ENCODE results near the gene ACAP1.

The ACAP1 gene

GRCh38 chr17:7293159-7293558, 43.2 kb upstream of the ACAP1 start:
- Histone ChIP-seq H2AFZ (ENCODE audit: low read length) (no peak overlapping the region), H3K4me2 (ENCODE audit: low read length) (no peak overlapping the region), H3K36me3 (ENCODE audit: insufficient read depth, low read length) (no peaks in the 10 kb centered on the region), H3K27ac (ENCODE audit: low read depth, low read length, poor library complexity, severe bottlenecking) (no peak overlapping the region), H3K9me2 (ENCODE audit: low read depth, low read length) (no peaks in the 10 kb centered on the region), H4K20me1 (ENCODE audit: insufficient read depth, low read length) (no peaks in the 10 kb centered on the region), H3K9ac (ENCODE audit: low read length) (no peak overlapping the region), H3K4me3 (ENCODE audit: low read depth, low read length, poor library complexity, severe bottlenecking) (no peak overlapping the region), H3K27me3 (ENCODE audit: insufficient read depth, low read length) (peaks cover 2% of the 10 kb centered on the region), H3F3A (ENCODE audit: insufficient read depth, low read length) (no peaks in the 10 kb centered on the region), H3K79me2 (ENCODE audit: insufficient read depth, low read length) (no peaks in the 10 kb centered on the region), H3K9me3 (ENCODE audit: low read length) (no peaks in the 10 kb centered on the region), H3K4me1 (ENCODE audit: insufficient read depth, low read length, severe bottlenecking) (peaks cover 19% of the 10 kb centered on the region)
- TF ChIP-seq EZH2 (IDR thresholded peaks at IDR 0.05; ENCODE audit: borderline replicate concordance, low read length) (no peak), CTCF (IDR thresholded peaks at IDR 0.05; ENCODE audit: low read length) (no peak)

- Histone ChIP-seq H4K20me1 (ENCODE audit: insufficient read depth, low read length) (no peaks in the 10 kb centered on the region), H3K9me2 (ENCODE audit: low read depth, low read length) (no peaks in the 10 kb centered on the region), H2AFZ (ENCODE audit: low read length) (no peak overlapping the region), H3K4me2 (ENCODE audit: low read length) (no peak overlapping the region), H3F3A (ENCODE audit: insufficient read depth, low read length) (no peaks in the 10 kb centered on the region), H3K27me3 (ENCODE audit: insufficient read depth, low read length) (no peaks in the 10 kb centered on the region), H3K4me3 (ENCODE audit: low read depth, low read length, poor library complexity, severe bottlenecking) (no peak overlapping the region), H3K4me1 (ENCODE audit: insufficient read depth, low read length, severe bottlenecking) (peaks cover 19% of the 10 kb centered on the region), H3K9me3 (ENCODE audit: low read length) (no peaks in the 10 kb centered on the region), H3K9ac (ENCODE audit: low read length) (no peak overlapping the region), H3K36me3 (ENCODE audit: insufficient read depth, low read length) (no peaks in the 10 kb centered on the region), H3K79me2 (ENCODE audit: insufficient read depth, low read length) (no peaks in the 10 kb centered on the region), H3K27ac (ENCODE audit: low read depth, low read length, poor library complexity, severe bottlenecking) (no peak overlapping the region)
- no peak for TF ChIP-seq EZH2 (IDR thresholded peaks at IDR 0.05; ENCODE audit: borderline replicate concordance, low read length)
Observed at GRCh38 chr17:7293816-7294613, 42.3 kb upstream of the ACAP1 start.

GRCh38 chr17:7294614-7295153, 41.6 kb upstream of the ACAP1 start, which contains the start of gene YBX2:
Gene YBX2, minus strand, starts transcription at chr17:7294639. Its CDS starts 139 bp downstream, at chr17:7294500.
- Histone ChIP-seq H3K27ac (ENCODE audit: low read depth, low read length, poor library complexity, severe bottlenecking) (no peak within 1 kb of the TSS), H4K20me1 (ENCODE audit: insufficient read depth, low read length) (no peaks in the 10 kb centered on the region), H3K4me3 (ENCODE audit: low read depth, low read length, poor library complexity, severe bottlenecking) (peak within 1 kb of the TSS; percentile 38), H3K9me3 (ENCODE audit: low read length) (no peaks in the 10 kb centered on the region), H3K27me3 (ENCODE audit: insufficient read depth, low read length) (no peaks in the 10 kb centered on the region), H3K36me3 (ENCODE audit: insufficient read depth, low read length) (no peaks in the 10 kb centered on the region), H3K79me2 (ENCODE audit: insufficient read depth, low read length) (no peaks in the 10 kb centered on the region), H3K9me2 (ENCODE audit: low read depth, low read length) (no peaks in the 10 kb centered on the region), H2AFZ (ENCODE audit: low read length) (no peak within 1 kb of the TSS), H3K9ac (ENCODE audit: low read length) (no peak within 1 kb of the TSS), H3K4me2 (ENCODE audit: low read length) (peak within 1 kb of the TSS; percentile 63), H3F3A (ENCODE audit: insufficient read depth, low read length) (no peaks in the 10 kb centered on the region), H3K4me1 (ENCODE audit: insufficient read depth, low read length, severe bottlenecking) (peaks cover 19% of the 10 kb centered on the region)
- TF ChIP-seq EZH2 (IDR thresholded peaks at IDR 0.05; ENCODE audit: borderline replicate concordance, low read length): no peak
- TF ChIP-seq CTCF (IDR thresholded peaks at IDR 0.05; ENCODE audit: low read length): no peak
